ENCODE results near the gene OR9Q2. TPM values are rescaled to one million over a fixed set of nuclear protein-coding genes. Genes with fewer than 3 reads are reported as not detected.

The OR9Q2 gene
- total and polyA plus RNA-seq, 2 of the 13 experiments (the other 11 are each of a cell fraction or from before 2014, with no cell fraction given): not detected

- TF ChIP-seq FOXP4 (CRISPR knock-in tag; IDR thresholded peaks at IDR 0.05): peak; percentile 94
- no peak for TF ChIP-seq ZNF468 (CRISPR knock-in tag; IDR thresholded peaks at IDR 0.05)
- TF ChIP-seq SMARCE1 (IDR thresholded peaks at IDR 0.05; ENCODE audit: borderline replicate concordance): no peak
- no peak for TF ChIP-seq ZNF275 (CRISPR knock-in tag; IDR thresholded peaks at IDR 0.05; ENCODE audit: borderline replicate concordance)
- TF ChIP-seq ZNF354B (CRISPR knock-in tag; IDR thresholded peaks at IDR 0.05): no peak
- no peak for TF ChIP-seq PAF1 (CRISPR knock-in tag; IDR thresholded peaks at IDR 0.05)
- TF ChIP-seq SSRP1 (CRISPR knock-in tag; IDR thresholded peaks at IDR 0.05): no peak
- TF ChIP-seq RAD51 (IDR thresholded peaks at IDR 0.05; ENCODE audit: borderline replicate concordance): no peak
- TF ChIP-seq MAF1 (CRISPR knock-in tag; IDR thresholded peaks at IDR 0.05; ENCODE audit: borderline replicate concordance): no peak
- TF ChIP-seq FOXA3 (CRISPR knock-in tag; IDR thresholded peaks at IDR 0.05): peak; percentile 87
- TF ChIP-seq IRF1 (CRISPR knock-in tag; IDR thresholded peaks at IDR 0.05; ENCODE audit: low read depth): no peak
- 0 out of 2 replicates have a peak, but pooled peaks have one; percentile 50 for TF ChIP-seq KDM4B (CRISPR knock-in tag; IDR thresholded peaks at IDR 0.05)
- TF ChIP-seq SAP130 (CRISPR knock-in tag; IDR thresholded peaks at IDR 0.05; ENCODE audit: low read depth): peak; percentile 58; the same call in 1 of the 2 replicates
- peak; percentile 80 for TF ChIP-seq MED1 (CRISPR knock-in tag; IDR thresholded peaks at IDR 0.05)
- 0 out of 2 replicates have a peak, but pooled peaks have one; percentile 10 for TF ChIP-seq KDM1A (CRISPR knock-in tag; IDR thresholded peaks at IDR 0.05)
- TF ChIP-seq ZFP36L1 (CRISPR knock-in tag; IDR thresholded peaks at IDR 0.05): no peak
- no peak for TF ChIP-seq DDIT3 (CRISPR knock-in tag; IDR thresholded peaks at IDR 0.05)
- no peak for TF ChIP-seq IRX3 (CRISPR knock-in tag; IDR thresholded peaks at IDR 0.05; ENCODE audit: borderline replicate concordance, low read depth)
- TF ChIP-seq USF2 (IDR thresholded peaks at IDR 0.05; ENCODE audit: low read depth, low read length): no peak
- no peak for TF ChIP-seq USF2 (CRISPR knock-in tag; IDR thresholded peaks at IDR 0.05; ENCODE audit: borderline replicate concordance)
- peak; percentile 56; the same call in 1 of the 2 replicates for TF ChIP-seq THAP11 (CRISPR knock-in tag; IDR thresholded peaks at IDR 0.05)
- peak; percentile 46; the same call in 1 of the 2 replicates for TF ChIP-seq ZNF747 (CRISPR knock-in tag; IDR thresholded peaks at IDR 0.05; ENCODE audit: borderline replicate concordance)
- TF ChIP-seq ZNF7 (CRISPR knock-in tag; IDR thresholded peaks at IDR 0.05): no peak
Observed at GRCh38 chr11:58165504-58166106, 23.3 kb upstream of the OR9Q2 start (continued).

Data from HepG2 (cell line).